ENCODE measurements around the gene DNAH6. TPM values are rescaled to one million over a fixed set of nuclear protein-coding genes. Genes with fewer than 3 reads are reported as not detected.

DNAH6 gene
- total and polyA plus RNA-seq, 9 of the 15 experiments (the other 6 are each of a cell fraction or from before 2014, with no cell fraction given), result 0.01 to 0.04 (median 0.01) TPM; not detected in 5

GRCh38 chr2:84832772-84833461, 316.6 kb downstream of the DNAH6 start:
- H3K36me3 ChIP-seq (ENCODE audit: control insufficient read depth, insufficient read depth, low read length), result no peaks in the 10 kb centered on the region
- no peak for ATAC-seq
- H2AFZ ChIP-seq (ENCODE audit: low read depth, low read length), result peak overlapping the region; percentile 49; the same call in 1 of the 2 replicates
- WGBS (ENCODE audit: insufficient coverage, low coverage, missing lambda C conversion rate), result 5% methylated on average over 4 of the region's 5 CpGs
- TF ChIP-seq ZNF766 (CRISPR knock-in tag; conservative IDR thresholded peaks at IDR 0.05), result peak; percentile 80
- no peak for TF ChIP-seq HNRNPUL1 (IDR thresholded peaks at IDR 0.05; ENCODE audit: low read length)
- TF ChIP-seq, protein P1, sequence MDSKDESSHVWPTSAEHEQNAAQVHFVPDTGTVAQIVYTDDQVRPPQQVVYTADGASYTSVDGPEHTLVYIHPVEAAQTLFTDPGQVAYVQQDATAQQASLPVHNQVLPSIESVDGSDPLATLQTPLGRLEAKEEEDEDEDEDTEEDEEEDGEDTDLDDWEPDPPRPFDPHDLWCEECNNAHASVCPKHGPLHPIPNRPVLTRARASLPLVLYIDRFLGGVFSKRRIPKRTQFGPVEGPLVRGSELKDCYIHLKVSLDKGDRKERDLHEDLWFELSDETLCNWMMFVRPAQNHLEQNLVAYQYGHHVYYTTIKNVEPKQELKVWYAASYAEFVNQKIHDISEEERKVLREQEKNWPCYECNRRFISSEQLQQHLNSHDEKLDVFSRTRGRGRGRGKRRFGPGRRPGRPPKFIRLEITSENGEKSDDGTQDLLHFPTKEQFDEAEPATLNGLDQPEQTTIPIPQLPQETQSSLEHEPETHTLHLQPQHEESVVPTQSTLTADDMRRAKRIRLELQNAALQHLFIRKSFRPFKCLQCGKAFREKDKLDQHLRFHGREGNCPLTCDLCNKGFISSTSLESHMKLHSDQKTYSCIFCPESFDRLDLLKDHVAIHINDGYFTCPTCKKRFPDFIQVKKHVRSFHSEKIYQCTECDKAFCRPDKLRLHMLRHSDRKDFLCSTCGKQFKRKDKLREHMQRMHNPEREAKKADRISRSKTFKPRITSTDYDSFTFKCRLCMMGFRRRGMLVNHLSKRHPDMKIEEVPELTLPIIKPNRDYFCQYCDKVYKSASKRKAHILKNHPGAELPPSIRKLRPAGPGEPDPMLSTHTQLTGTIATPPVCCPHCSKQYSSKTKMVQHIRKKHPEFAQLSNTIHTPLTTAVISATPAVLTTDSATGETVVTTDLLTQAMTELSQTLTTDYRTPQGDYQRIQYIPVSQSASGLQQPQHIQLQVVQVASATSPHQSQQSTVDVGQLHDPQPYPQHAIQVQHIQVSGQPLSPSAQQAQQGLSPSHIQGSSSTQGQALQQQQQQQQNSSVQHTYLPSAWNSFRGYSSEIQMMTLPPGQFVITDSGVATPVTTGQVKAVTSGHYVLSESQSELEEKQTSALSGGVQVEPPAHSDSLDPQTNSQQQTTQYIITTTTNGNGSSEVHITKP (IDR thresholded peaks at IDR 0.05; ENCODE audit: partially characterized antibody), result peak; percentile 78
- H3K4me1 ChIP-seq (replicated peaks in 1 of 2; ENCODE audit: control insufficient read depth in 2 of 2, insufficient read depth in 2 of 2, low read length in 2 of 2), result peaks cover 7 to 15% of the 10 kb centered on the region in 2 experiments; a peak in 4 of 5 replicates
- BruUV-seq (replicated peaks), result no TSS peak
- H3K9me1 ChIP-seq (ENCODE audit: control insufficient read depth, insufficient read depth, low read length), result no peaks in the 10 kb centered on the region
- no peaks in the 10 kb centered on the region for H4K20me1 ChIP-seq (replicated peaks; ENCODE audit: control insufficient read depth, insufficient read depth, low read length)
- H3K4me2 ChIP-seq (ENCODE audit: insufficient read depth, low read length), result no peak overlapping the region
- in situ Hi-C loops (cut with MboI) (no loop called here), intact Hi-C loops (cut with micrococcal nuclease) (no loop called here)
- ChIA-PET POLR2A (no interaction called here), CTCF (ENCODE audit: low intra/inter-chr PET ratio) (no interaction called here)
- H3K27me3 ChIP-seq (ENCODE audit: control insufficient read depth in 2 of 2, insufficient read depth in 2 of 2, low read length in 2 of 2), result peaks cover 0 to 26% of the 10 kb centered on the region in 2 experiments; a peak in 3 of 5 replicates
- H3K4me3 ChIP-seq, result no peak overlapping the region
- H3K9me3 ChIP-seq (replicated peaks; ENCODE audit: control insufficient read depth, insufficient read depth, low read depth, low read length), result no peaks in the 10 kb centered on the region
- H3K9ac ChIP-seq (ENCODE audit: insufficient read depth in 1 of 2, low read depth in 2 of 2, low read length in 2 of 2), result no peak overlapping the region
- no peak for FAIRE-seq
- no peak for DNase-seq (ENCODE audit: extremely low read depth in 1 of 4, low spot score in 3 of 4)
- H3K79me2 ChIP-seq (ENCODE audit: control insufficient read depth, insufficient read depth, low read length), result no peaks in the 10 kb centered on the region
- no peak overlapping the region for H3K27ac ChIP-seq (ENCODE audit: extremely low read depth, low read depth, low read length)
